Sigmoid colon (tissue), 7 donors: ENCODE measurements around the gene CHRND. TPM values are rescaled to one million over a fixed set of nuclear protein-coding genes. Genes with fewer than 3 reads are reported as not detected.
A peak's percentile ranks its signal among the peaks of the same experiment; 100 is the strongest.

Source experiments
- DNase-seq: peaks from one replicate; pipeline ENCODE4 v3.0.0-alpha.2; 2019
- H3K27ac ChIP-seq, 4 donors: fragments of 200-600 bp; sonication (generic); one replicate each; pipeline ENCODE4 v1.5.1; 2016 to 2019; ENCODE audit warnings: mild to moderate bottlenecking in 1 of 4
- H3K27me3 ChIP-seq, 3 donors: fragments of 200-600 bp; sonication (generic); one replicate each; pipeline ENCODE4 v1.5.1; 2019; ENCODE audit warnings: mild to moderate bottlenecking in 1 of 3
- H3K36me3 ChIP-seq, 4 donors: fragments of 200-600 bp; sonication (generic); one replicate each; pipeline ENCODE4 v1.5.1; 2016 to 2019
- H3K4me1 ChIP-seq, 4 donors: fragments of 200-600 bp; sonication (generic); one replicate each; pipeline ENCODE4 v1.5.1; 2017 to 2019
- H3K4me3 ChIP-seq, 4 donors: fragments of 200-600 bp; sonication (generic); one replicate each; pipeline ENCODE4 v1.5.1; 2017 to 2019; ENCODE audit warnings: mild to moderate bottlenecking in 2 of 4, moderate library complexity in 1 of 4
- H3K9me3 ChIP-seq, 4 donors: fragments of 200-600 bp in 3 of 4; sonication (generic) in 3 of 4; one replicate each; pipeline versions ENCODE4 v1.5.1 to v1.6.1; 2013 to 2019
- CTCF ChIP-seq, 4 experiments: fragments of 450-650 bp in 3 of 4; fragments of 200-600 bp in 1 of 4; IDR thresholded peaks; one replicate each; pipeline ENCODE4 v1.5.1; 2016 to 2019; ENCODE audit warnings: antibody characterized with exemption in 4 of 4, mild to moderate bottlenecking in 3 of 4, moderate library complexity in 2 of 4
- EP300 ChIP-seq, 4 donors: sonication (generic); formaldehyde crosslinking; IDR thresholded peaks; one replicate each; pipeline ENCODE4 v1.6.1; 2017; ENCODE audit warnings: antibody characterized with exemption in 4 of 4
- POLR2A ChIP-seq, 2 donors: fragments of 450-650 bp; IDR thresholded peaks; one replicate each; pipeline ENCODE4 v1.6.1; 2016; ENCODE audit warnings: antibody characterized with exemption in 2 of 2, mild to moderate bottlenecking in 2 of 2, moderate library complexity in 2 of 2
- POLR2AphosphoS5 ChIP-seq, 4 donors: sonication (generic); formaldehyde crosslinking; IDR thresholded peaks; one replicate each; pipeline ENCODE4 v1.6.1; 2017; ENCODE audit warnings: antibody characterized with exemption in 4 of 4
- WGBS, 2 donors: extraction: QIAGEN DNeasy Blood & Tissue Kit; methylation state at CpG; one replicate each; pipeline ENCODE4 v1.1.7; 2013; 5-methylcytosine and 5-hydroxymethylcytosine counted together
- intact Hi-C: fragments of 100-400 bp; cut with DNase I; formaldehyde crosslinking; loops from one replicate; pipeline ENCODE4 v1.15.1; 2023
- polyA plus RNA-seq, 3 donors: library from polyadenylated mRNA; stranded (reverse); fragments of 200-250 nt; gene quantifications; one replicate each; pipeline ENCODE4 v1.2.3, GENCODE V29; 2013
- total RNA-seq, 4 donors: library from RNA; depleted of rRNA; stranded (reverse); fragments of >200 nt; gene quantifications; one replicate each; pipeline ENCODE4 v1.1.0, GENCODE V29; 2016
- donor health status: healthy with polysubstance abuse.
- donor health status: Bipolar disorder and iron deficiency.
- donor health status: healthy.

The CHRND gene
- total and polyA plus RNA-seq, 7 donors, result not detected

GRCh38 chr2:232488097-232488711, 37.8 kb upstream of the CHRND start:
- H3K9me3 ChIP-seq, result no peaks in the 10 kb centered on the region
- peaks cover 26 to 68% (median 38%) of the 10 kb centered on the region in 3 donors for H3K27me3 ChIP-seq
- TF ChIP-seq EP300 (IDR thresholded peaks at IDR 0.05), result no peak
- no peaks in the 10 kb centered on the region for H3K36me3 ChIP-seq
- H3K27ac ChIP-seq, result no peak overlapping the region
- 37 to 46% methylated on average over 16 of the region's 16 CpGs for WGBS, 2 donors
- H3K4me1 ChIP-seq, result peaks cover 0 to 12% (median 10%) of the 10 kb centered on the region in 4 donors
- DNase-seq, result no peak
- intact Hi-C loops, result no loop called here
- no peak overlapping the region for H3K4me3 ChIP-seq

GRCh38 chr2:232488721-232489300, 37.1 kb upstream of the CHRND start:
- H3K27me3 ChIP-seq, result peaks cover 26 to 62% (median 37%) of the 10 kb centered on the region in 3 donors
- no peak for TF ChIP-seq POLR2A (IDR thresholded peaks at IDR 0.05)
- TF ChIP-seq EP300 (IDR thresholded peaks at IDR 0.05), result no peak
- TF ChIP-seq POLR2AphosphoS5 (IDR thresholded peaks at IDR 0.05), result no peak
- no peak overlapping the region for H3K4me3 ChIP-seq
- peak; percentile 27 for DNase-seq
- WGBS, 2 donors, result 83 to 88% methylated on average over 5 of the region's 5 CpGs
- H3K4me1 ChIP-seq, result peaks cover 0 to 12% (median 10%) of the 10 kb centered on the region in 4 donors
- no peaks in the 10 kb centered on the region for H3K9me3 ChIP-seq
- no peaks in the 10 kb centered on the region for H3K36me3 ChIP-seq
- H3K27ac ChIP-seq, result no peak overlapping the region
- intact Hi-C loops, result no loop called here

- Histone ChIP-seq H3K27ac (no peak overlapping the region), H3K4me1 (peaks cover 0 to 12% (median 10%) of the 10 kb centered on the region in 4 donors), H3K27me3 (peaks cover 26 to 53% (median 28%) of the 10 kb centered on the region in 3 donors), H3K4me3 (no peak overlapping the region), H3K9me3 (no peaks in the 10 kb centered on the region), H3K36me3 (no peaks in the 10 kb centered on the region)
- WGBS, 2 donors, result 74 to 85% methylated on average over 9 of the region's 9 CpGs
- DNase-seq, result peak; percentile 59
- intact Hi-C loops, result no loop called here
- no peak for TF ChIP-seq POLR2A (IDR thresholded peaks at IDR 0.05)
- no peak for TF ChIP-seq EP300 (IDR thresholded peaks at IDR 0.05)
- TF ChIP-seq POLR2AphosphoS5 (IDR thresholded peaks at IDR 0.05), result no peak
- no peak for TF ChIP-seq CTCF (IDR thresholded peaks at IDR 0.05)
These were observed 36.3 kb upstream of the CHRND start for GRCh38 chr2:232489516-232490220.

GRCh38 chr2:232490221-232491138, 35.5 kb upstream of the CHRND start:
- peaks cover 18 to 45% (median 20%) of the 10 kb centered on the region in 3 donors for H3K27me3 ChIP-seq
- intact Hi-C loops, result no loop called here
- H3K27ac ChIP-seq, result no peak overlapping the region
- no peak overlapping the region for H3K4me3 ChIP-seq
- H3K4me1 ChIP-seq, result peaks cover 0 to 12% (median 10%) of the 10 kb centered on the region in 4 donors
- 86 to 87% methylated on average over 30 of the region's 30 CpGs for WGBS, 2 donors
- H3K9me3 ChIP-seq, result no peaks in the 10 kb centered on the region
- peak; percentile 56 for DNase-seq
- TF ChIP-seq POLR2AphosphoS5 (IDR thresholded peaks at IDR 0.05) (no peak), EP300 (IDR thresholded peaks at IDR 0.05) (no peak), POLR2A (IDR thresholded peaks at IDR 0.05) (no peak), CTCF (IDR thresholded peaks at IDR 0.05) (no peak)
- no peaks in the 10 kb centered on the region for H3K36me3 ChIP-seq

GRCh38 chr2:232491139-232491780, 34.7 kb upstream of the CHRND start:
- Histone ChIP-seq H3K9me3 (no peaks in the 10 kb centered on the region), H3K4me3 (no peak overlapping the region), H3K27me3 (peaks cover 11 to 38% (median 12%) of the 10 kb centered on the region in 3 donors), H3K36me3 (no peaks in the 10 kb centered on the region), H3K27ac (no peak overlapping the region), H3K4me1 (peaks cover 0 to 12% (median 10%) of the 10 kb centered on the region in 4 donors)
- TF ChIP-seq CTCF (IDR thresholded peaks at IDR 0.05), result no peak
- TF ChIP-seq POLR2A (IDR thresholded peaks at IDR 0.05), result no peak
- peak; percentile 28 for DNase-seq
- intact Hi-C loops, result no loop called here
- WGBS, 2 donors, result 87 to 95% methylated on average over 12 of the region's 12 CpGs
